ENCODE results near the gene NLGN2. TPM values are rescaled to one million over a fixed set of nuclear protein-coding genes. Genes with fewer than 3 reads are reported as not detected.

The NLGN2 gene
- total RNA-seq (2022; extraction: Qiagen RNA extraction; ENCODE audit: low read depth): 13.2 to 18.5 TPM (median 17.1 TPM) in 5 replicates

DNA sequence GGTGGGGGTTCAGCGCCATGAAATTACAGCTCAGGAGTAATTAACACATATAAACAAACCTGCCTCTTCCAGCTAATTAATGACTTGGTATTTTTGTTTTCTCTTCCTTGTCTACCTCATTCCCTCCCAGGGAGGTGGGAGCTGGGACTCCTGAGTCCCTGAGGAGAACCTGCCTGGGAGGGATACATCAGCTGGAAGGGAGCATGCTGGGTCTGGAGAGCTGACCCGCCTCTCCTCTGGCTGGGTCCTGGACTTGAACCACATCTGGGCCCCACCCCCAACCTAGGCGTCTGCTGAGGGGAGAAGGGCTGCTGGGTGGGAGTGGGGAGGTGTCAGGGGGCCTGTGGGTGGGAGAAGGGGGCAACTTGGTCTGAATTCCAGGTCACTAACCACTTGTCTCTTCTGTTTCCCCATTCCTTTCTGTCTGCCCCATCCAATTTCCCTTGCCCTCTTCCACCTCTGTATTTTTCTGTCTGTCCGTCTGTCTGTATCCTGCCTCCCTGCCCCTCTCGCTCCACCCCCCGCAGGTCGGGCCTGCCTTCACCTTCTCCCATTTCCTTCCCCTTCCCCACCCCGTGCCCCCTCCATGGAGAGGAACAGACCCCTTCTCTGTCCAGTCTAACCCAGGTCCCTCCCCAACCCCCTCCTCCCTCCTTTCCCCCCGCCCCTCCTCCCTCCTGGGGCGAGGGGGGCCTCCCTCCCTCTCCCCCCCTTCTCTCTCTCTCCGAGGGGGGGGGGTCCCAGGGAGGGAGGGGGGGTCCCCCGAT, at the start of gene NLGN2:
Gene NLGN2 (plus strand): TSS at position 361 of the 767 bp plus-strand sequence. CDS start 411 bp downstream, outside the sequence.

DNA sequence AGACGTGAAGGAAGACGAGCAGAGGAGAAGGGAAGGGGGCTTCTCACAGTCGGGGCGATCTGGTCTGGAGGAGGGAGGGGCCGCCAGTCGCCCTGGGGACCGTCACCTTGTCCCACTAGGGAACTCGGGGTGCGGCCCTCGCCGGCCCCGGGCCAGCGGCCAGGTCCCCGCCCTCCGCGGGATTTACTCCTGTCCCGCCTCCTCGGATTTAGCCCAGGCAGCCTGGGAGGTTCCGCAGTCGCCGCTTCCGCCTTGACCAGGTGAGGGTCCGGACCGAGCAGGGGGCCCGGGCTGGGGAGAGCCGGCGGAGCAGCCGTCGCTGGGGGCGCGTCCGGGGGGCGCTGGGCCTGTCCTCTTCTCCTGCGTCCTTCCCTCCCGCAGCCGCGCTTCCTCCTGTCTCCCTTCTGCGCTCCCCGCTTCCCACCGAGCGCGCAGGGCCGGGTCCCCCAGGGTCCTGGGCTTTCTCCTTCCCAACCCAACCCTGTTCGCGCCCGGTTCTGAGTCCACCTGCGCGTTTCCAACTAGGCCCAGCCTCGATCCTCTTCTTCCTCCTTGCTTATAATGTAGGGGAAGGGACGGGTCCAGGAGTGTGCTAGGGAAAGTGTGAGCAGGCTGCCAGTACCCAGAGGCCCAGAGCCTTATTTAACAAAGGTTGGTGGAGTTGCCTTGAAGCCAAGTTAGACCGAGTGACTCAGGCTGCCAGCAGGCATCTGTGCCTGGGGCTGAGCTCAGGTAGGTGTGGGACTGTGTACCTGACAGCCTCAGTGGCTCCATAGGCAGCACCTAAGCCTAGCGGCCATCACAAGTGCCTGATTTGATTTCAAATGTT, 26.6 kb upstream of the NLGN2 start, which contains the start of gene TNK1:
Gene TNK1 (plus strand): TSS at position 235 of the 829 bp plus-strand sequence. CDS start 1,838 bp downstream, outside the sequence.

DNA sequence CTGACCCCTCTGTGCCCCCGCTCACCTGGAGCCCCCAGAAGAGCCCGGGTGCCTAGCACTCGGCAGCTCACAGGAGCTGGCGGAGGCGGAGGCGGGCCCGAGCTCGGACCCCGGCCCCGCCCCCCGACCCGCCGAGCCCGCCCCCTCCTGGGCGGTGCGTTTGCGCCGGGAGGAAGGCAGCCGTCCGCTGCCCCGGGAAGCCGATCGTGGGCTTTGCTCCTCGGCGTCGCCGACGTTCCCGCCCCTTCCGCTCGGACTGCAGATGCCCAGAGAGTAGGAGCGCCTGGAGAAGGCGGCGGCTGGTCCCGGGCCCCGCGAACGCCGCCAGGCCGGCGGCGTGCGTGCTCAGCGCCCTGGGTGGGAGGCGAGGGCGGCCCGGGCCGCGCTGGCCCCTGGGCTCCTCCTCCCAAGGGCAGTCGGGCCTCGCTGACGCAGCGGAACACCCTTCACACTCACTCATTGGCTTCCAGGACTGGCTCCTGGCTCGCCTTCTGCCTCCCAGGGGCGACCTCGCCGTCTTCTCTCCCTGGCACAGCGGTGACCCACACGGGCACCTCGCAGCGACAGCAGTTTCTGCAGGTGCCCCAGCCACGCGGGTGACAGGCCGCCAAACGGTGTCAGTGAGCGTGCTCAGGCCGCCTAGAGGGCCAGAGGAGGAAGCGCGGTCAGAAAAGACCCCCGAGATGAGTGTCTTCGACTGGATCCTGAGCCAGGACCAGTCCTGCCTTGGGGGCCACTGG, 13.0 kb upstream of the NLGN2 start, which contains the start of gene PLSCR3:
Gene PLSCR3 (minus strand): TSS at position 74 of the 740 bp plus-strand sequence. CDS start 415 bp downstream, outside the sequence.

DNA sequence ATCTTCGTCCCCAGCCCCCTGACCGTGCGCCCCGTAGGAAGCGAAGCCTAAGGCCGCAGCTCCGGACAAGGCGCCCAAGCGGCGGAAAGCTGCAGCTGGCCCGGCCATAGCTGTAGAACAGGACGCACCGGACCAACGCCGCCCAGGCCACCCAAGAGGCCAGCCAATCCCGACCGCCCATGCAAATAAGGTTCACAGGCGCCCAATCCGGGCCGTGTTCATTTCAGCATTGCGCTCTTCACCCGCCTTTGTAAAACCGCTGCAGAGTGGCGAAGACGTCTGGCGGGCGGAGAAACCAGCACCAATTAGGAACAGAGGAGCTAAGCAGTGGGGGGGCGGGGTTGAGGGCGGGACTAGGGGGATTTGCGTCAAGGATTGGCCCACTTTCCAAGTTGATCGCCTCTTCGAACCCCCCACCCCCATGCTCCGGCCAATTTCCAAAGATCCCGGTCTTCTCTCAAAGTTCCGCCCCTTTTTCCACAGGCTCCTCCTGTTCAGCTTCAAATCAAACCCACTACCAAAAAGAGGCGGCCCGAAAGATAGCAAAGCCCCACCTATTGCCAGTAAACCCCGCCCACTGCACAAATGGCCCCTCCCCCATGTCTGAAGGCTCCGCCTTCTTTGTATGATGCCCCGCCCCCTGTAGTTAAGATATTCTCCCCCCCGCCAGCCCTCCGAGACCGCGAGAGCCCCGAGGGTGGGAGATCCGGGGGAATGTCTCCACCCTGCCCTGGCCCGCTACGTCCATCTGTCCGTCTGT, 3.5 kb upstream of the NLGN2 start, which contains the start of gene TMEM256:
Gene TMEM256 (minus strand): TSS at position 121 of the 760 bp plus-strand sequence. CDS start 13 bp downstream, at position 108.

GRCh38 chr17:7419819-7420610, 12.4 kb downstream of the NLGN2 start, which contains the start of gene SPEM1:
Gene SPEM1, plus strand, starts transcription at chr17:7420324. Its CDS starts 61 bp downstream, at chr17:7420385.

DNA sequence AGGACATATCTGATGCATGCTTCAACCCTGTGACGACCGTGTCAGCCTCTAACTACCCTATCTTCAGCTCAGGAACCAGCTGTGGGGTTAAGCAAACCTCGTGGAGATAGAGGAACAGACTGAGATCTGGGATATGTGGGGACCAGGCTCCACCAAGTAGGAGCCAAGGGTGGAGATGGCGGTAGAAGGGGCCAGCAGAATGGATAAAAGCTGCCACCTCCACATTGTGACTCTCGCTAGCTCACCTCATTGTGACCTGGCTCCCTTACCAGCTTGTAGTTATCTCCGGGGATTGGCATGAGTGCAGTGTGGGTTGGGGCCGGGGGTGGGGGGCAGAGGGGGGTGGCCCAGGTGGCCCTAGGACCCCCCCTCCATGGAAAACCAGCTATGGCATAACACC, 17.7 kb downstream of the NLGN2 start, which contains the start of gene SPEM2:
Gene SPEM2 (plus strand): TSS at position 301 of the 400 bp plus-strand sequence. CDS start 73 bp downstream, at position 374.

DNA sequence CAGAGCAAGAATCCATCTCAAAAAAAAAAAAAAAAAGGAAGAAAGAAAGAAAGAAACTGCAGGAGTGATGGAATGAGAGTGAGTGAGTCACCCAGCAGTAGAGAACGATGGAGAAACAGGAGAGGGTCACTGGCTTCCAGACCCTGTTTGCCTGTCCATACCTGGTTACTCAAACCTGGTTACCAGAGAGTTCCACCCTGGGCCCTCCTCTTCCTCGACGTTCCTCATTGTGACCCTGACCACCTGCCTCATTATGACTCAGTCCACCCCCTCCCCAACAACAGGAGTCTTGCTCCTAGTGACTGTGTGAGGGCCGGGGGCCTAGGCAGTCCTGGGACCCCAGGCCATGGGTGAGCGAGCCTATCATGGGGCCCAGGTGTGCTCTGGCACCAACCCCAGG, 20.9 kb downstream of the NLGN2 start, which contains the start of gene SPEM3:
Gene SPEM3 (plus strand): TSS at position 301 of the 400 bp plus-strand sequence. CDS start 46 bp downstream, at position 347.

DNA sequence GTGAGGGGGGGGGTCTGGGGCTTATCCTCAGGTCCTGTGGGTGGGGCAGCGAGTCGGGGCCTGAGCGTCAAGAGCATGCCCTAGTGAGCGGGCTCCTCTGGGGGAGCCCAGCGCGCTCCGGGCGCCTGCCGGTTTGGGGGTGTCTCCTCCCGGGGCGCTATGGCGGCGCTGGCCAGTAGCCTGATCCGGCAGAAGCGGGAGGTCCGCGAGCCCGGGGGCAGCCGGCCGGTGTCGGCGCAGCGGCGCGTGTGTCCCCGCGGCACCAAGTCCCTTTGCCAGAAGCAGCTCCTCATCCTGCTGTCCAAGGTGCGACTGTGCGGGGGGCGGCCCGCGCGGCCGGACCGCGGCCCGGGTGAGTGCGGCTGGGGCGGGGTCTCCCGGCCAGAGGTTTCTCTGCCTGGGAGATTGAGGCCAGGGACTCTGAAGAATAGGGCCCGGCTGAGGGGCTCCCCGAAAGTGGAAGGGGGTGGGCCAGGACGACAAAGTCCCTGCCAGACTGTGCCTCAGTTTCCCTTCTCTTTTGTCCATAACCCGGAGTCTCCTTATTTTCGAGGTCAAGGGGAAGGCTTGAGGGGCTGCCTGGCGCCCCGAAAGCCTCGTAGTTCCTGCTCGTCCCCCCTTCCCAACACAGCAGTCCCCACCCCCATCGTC, 31.9 kb downstream of the NLGN2 start, which contains the start of gene FGF11:
Gene FGF11 (plus strand): TSS at position 51 of the 651 bp plus-strand sequence. CDS start 109 bp downstream, at position 160.

GRCh38 chr17:7444682-7445618, 37.3 kb downstream of the NLGN2 start, which contains the start of gene CHRNB1:
Gene CHRNB1, plus strand, starts transcription at chr17:7445061. Its CDS starts 67 bp downstream, at chr17:7445128.

Other genes with a start within 250 kb of the NLGN2 start
- gene ASGR1, start 228.5 kb upstream of the NLGN2 start, total RNA-seq (2022; extraction: Qiagen RNA extraction; ENCODE audit: low read depth): 0.78 to 1.4 TPM (median 0.87 TPM) in 5 replicates
- gene DLG4, start 188.0 kb upstream of the NLGN2 start, total RNA-seq (2022; extraction: Qiagen RNA extraction; ENCODE audit: low read depth): 4.8 to 8.2 TPM (median 6.7 TPM) in 5 replicates
- gene ACADVL, start 187.9 kb upstream of the NLGN2 start, total RNA-seq (2022; extraction: Qiagen RNA extraction; ENCODE audit: low read depth): 328 to 426 TPM (median 419 TPM) in 5 replicates
- gene DVL2, start 173.3 kb upstream of the NLGN2 start, total RNA-seq (2022; extraction: Qiagen RNA extraction; ENCODE audit: low read depth): 31.8 to 38.4 TPM (median 37.3 TPM) in 5 replicates
- gene PHF23, start 168.4 kb upstream of the NLGN2 start, total RNA-seq (2022; extraction: Qiagen RNA extraction; ENCODE audit: low read depth): 80.8 to 113 TPM (median 94.7 TPM) in 5 replicates
- 629 to 795 TPM (median 688 TPM) in 5 replicates for gene GABARAP, start 165.4 kb upstream of the NLGN2 start, total RNA-seq (2022; extraction: Qiagen RNA extraction; ENCODE audit: low read depth)
- 209 to 247 TPM (median 236 TPM) in 5 replicates for gene CTDNEP1, start 156.1 kb upstream of the NLGN2 start, total RNA-seq (2022; extraction: Qiagen RNA extraction; ENCODE audit: low read depth)
- 124 to 134 TPM (median 126 TPM) in 5 replicates for gene ELP5, start 155.6 kb upstream of the NLGN2 start, total RNA-seq (2022; extraction: Qiagen RNA extraction; ENCODE audit: low read depth)
- gene CLDN7, start 145.4 kb upstream of the NLGN2 start, total RNA-seq (2022; extraction: Qiagen RNA extraction; ENCODE audit: low read depth): 1.7 to 2.5 TPM (median 2.1 TPM) in 5 replicates
- 0.17 to 0.64 TPM (median 0.45 TPM) in 5 replicates for gene SLC2A4, start 126.1 kb upstream of the NLGN2 start, total RNA-seq (2022; extraction: Qiagen RNA extraction; ENCODE audit: low read depth)
- 0.22 to 0.91 TPM (median 0.52 TPM) in 5 replicates for gene YBX2, start 113.2 kb upstream of the NLGN2 start, total RNA-seq (2022; extraction: Qiagen RNA extraction; ENCODE audit: low read depth)
- gene EIF5A, start 100.2 kb upstream of the NLGN2 start, total RNA-seq (2022; extraction: Qiagen RNA extraction; ENCODE audit: low read depth): 1,622 to 1,789 TPM (median 1,677 TPM) in 5 replicates
- gene GPS2, start 92.5 kb upstream of the NLGN2 start, total RNA-seq (2022; extraction: Qiagen RNA extraction; ENCODE audit: low read depth): 84.7 to 101 TPM (median 95.3 TPM) in 5 replicates
- 25.3 to 31.6 TPM (median 30.1 TPM) in 5 replicates for gene NEURL4, start 78.5 kb upstream of the NLGN2 start, total RNA-seq (2022; extraction: Qiagen RNA extraction; ENCODE audit: low read depth)
- 1.7 to 5.4 TPM (median 3.1 TPM) in 5 replicates for gene ACAP1, start 71.3 kb upstream of the NLGN2 start, total RNA-seq (2022; extraction: Qiagen RNA extraction; ENCODE audit: low read depth)
- gene KCTD11, start 55.7 kb upstream of the NLGN2 start, total RNA-seq (2022; extraction: Qiagen RNA extraction; ENCODE audit: low read depth): 9.4 to 13.4 TPM (median 10.7 TPM) in 5 replicates
- gene TMEM95, start 52.7 kb upstream of the NLGN2 start, total RNA-seq (2022; extraction: Qiagen RNA extraction; ENCODE audit: low read depth): not detected in 5 replicates
- 1.4 to 2.0 TPM (median 1.5 TPM) in 5 replicates for gene TNK1, start 26.8 kb upstream of the NLGN2 start, total RNA-seq (2022; extraction: Qiagen RNA extraction; ENCODE audit: low read depth)
- 38.1 to 44.3 TPM (median 41.3 TPM) in 5 replicates for gene PLSCR3, start 13.3 kb upstream of the NLGN2 start, total RNA-seq (2022; extraction: Qiagen RNA extraction; ENCODE audit: low read depth)
- gene TMEM256, start 3.7 kb upstream of the NLGN2 start, total RNA-seq (2022; extraction: Qiagen RNA extraction; ENCODE audit: low read depth): 202 to 227 TPM (median 216 TPM) in 5 replicates
- 0.14 TPM in 1 of 5 replicates, not detected in the others for gene SPEM1, start 12.5 kb downstream of the NLGN2 start, total RNA-seq (2022; extraction: Qiagen RNA extraction; ENCODE audit: low read depth)
- 0.14 TPM in 1 of 5 replicates, not detected in the others for gene SPEM2, start 17.8 kb downstream of the NLGN2 start, total RNA-seq (2022; extraction: Qiagen RNA extraction; ENCODE audit: low read depth)
- not detected in 5 replicates for gene SPEM3, start 21.0 kb downstream of the NLGN2 start, total RNA-seq (2022; extraction: Qiagen RNA extraction; ENCODE audit: low read depth)
- 10.2 to 13.7 TPM (median 12.1 TPM) in 5 replicates for gene TMEM102, start 27.6 kb downstream of the NLGN2 start, total RNA-seq (2022; extraction: Qiagen RNA extraction; ENCODE audit: low read depth)
- gene FGF11, start 31.7 kb downstream of the NLGN2 start, total RNA-seq (2022; extraction: Qiagen RNA extraction; ENCODE audit: low read depth): 0.43 to 1.3 TPM (median 1.1 TPM) in 5 replicates
- 7.3 to 11.0 TPM (median 9.1 TPM) in 5 replicates for gene CHRNB1, start 37.2 kb downstream of the NLGN2 start, total RNA-seq (2022; extraction: Qiagen RNA extraction; ENCODE audit: low read depth)
- gene ZBTB4, start 71.8 kb downstream of the NLGN2 start, total RNA-seq (2022; extraction: Qiagen RNA extraction; ENCODE audit: low read depth): 18.5 to 23.4 TPM (median 22.7 TPM) in 5 replicates
- not detected in 5 replicates for gene SLC35G6, start 73.6 kb downstream of the NLGN2 start, total RNA-seq (2022; extraction: Qiagen RNA extraction; ENCODE audit: low read depth)
- gene POLR2A, start 76.5 kb downstream of the NLGN2 start, total RNA-seq (2022; extraction: Qiagen RNA extraction; ENCODE audit: low read depth): 63.4 to 76.8 TPM (median 71.8 TPM) in 5 replicates
- gene TNFSF12, start 141.2 kb downstream of the NLGN2 start, total RNA-seq (2022; extraction: Qiagen RNA extraction; ENCODE audit: low read depth): 9.1 to 12.2 TPM (median 10.8 TPM) in 5 replicates
- gene TNFSF13, start 150.9 kb downstream of the NLGN2 start, total RNA-seq (2022; extraction: Qiagen RNA extraction; ENCODE audit: low read depth): 0.37 to 1.1 TPM (median 0.87 TPM) in 5 replicates
- 85.2 to 101 TPM (median 93.8 TPM) in 5 replicates for gene SENP3, start 154.1 kb downstream of the NLGN2 start, total RNA-seq (2022; extraction: Qiagen RNA extraction; ENCODE audit: low read depth)
- gene CD68, start 171.8 kb downstream of the NLGN2 start, total RNA-seq (2022; extraction: Qiagen RNA extraction; ENCODE audit: low read depth): 25.6 to 35.0 TPM (median 28.2 TPM) in 5 replicates
- 112 to 145 TPM (median 126 TPM) in 5 replicates for gene MPDU1, start 176.0 kb downstream of the NLGN2 start, total RNA-seq (2022; extraction: Qiagen RNA extraction; ENCODE audit: low read depth)
- gene SOX15, start 182.2 kb downstream of the NLGN2 start, total RNA-seq (2022; extraction: Qiagen RNA extraction; ENCODE audit: low read depth): 0.13 to 0.30 TPM (median 0.14 TPM) in 5 replicates
- gene FXR2, start 207.1 kb downstream of the NLGN2 start, total RNA-seq (2022; extraction: Qiagen RNA extraction; ENCODE audit: low read depth): 44.0 to 59.8 TPM (median 56.2 TPM) in 5 replicates
- gene SAT2, start 220.0 kb downstream of the NLGN2 start, total RNA-seq (2022; extraction: Qiagen RNA extraction; ENCODE audit: low read depth): 65.1 to 91.4 TPM (median 81.4 TPM) in 5 replicates
- gene SHBG, start 222.3 kb downstream of the NLGN2 start, total RNA-seq (2022; extraction: Qiagen RNA extraction; ENCODE audit: low read depth): 0.29 to 1.1 TPM (median 0.42 TPM) in 5 replicates
- 0.12 to 0.42 TPM (median 0.26 TPM) in 5 replicates for gene ATP1B2, start 243.1 kb downstream of the NLGN2 start, total RNA-seq (2022; extraction: Qiagen RNA extraction; ENCODE audit: low read depth)